HG02623 (cell line): Measurements from ENCODE around the gene HNRNPA3.
"Not testable (repeated sequence)": the region's sequence is repeated elsewhere in the genome, so short reads cannot be mapped to it uniquely, and the experiment has no call there.

Source experiments
- ATAC-seq: cut with Tn5 transposase; IDR thresholded peaks from one replicate; pipeline ENCODE4 v1.9.1; 2021; ENCODE audit warnings: moderate library complexity; ENCODE audit not compliant: unreplicated experiment

HNRNPA3 gene

DNA sequence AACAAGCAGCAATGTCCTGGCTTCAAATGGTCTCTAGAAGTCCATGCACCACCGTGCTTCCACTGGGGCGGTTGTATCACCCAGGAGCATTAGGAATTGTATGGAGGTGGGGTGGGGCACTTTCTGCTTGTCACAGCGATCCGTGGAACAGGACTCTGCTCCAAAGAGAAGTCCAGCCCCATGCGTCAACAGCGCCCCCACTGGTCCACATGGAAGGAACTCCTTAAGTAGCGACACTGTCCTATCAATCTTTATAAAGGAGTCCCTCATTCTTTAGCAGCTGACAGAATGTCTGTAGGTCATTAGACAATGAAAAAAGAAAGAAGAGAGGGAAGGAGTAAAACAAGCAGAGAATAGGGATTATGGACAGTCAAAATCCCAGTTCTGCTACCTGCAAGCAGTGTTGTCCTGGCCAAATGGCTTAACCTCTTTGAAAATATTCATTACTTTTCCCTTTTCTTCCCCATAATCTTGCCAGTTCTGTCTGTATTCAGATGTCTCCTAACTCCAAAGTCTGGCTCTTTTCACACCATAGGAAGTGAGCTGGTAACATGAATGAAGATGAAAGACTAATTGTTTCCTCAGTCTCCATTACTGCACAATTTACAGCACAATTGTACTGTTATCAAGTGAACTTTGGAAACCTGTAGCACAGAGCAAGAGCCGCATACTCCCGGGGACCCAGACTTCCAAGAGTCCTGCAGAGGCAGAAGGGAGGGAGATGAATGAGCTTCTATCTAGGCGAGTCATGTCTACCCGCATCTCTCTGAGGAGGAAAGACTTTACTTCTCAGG is 42.0 kb downstream of the HNRNPA3 start:
- ATAC-seq, result no peak

DNA sequence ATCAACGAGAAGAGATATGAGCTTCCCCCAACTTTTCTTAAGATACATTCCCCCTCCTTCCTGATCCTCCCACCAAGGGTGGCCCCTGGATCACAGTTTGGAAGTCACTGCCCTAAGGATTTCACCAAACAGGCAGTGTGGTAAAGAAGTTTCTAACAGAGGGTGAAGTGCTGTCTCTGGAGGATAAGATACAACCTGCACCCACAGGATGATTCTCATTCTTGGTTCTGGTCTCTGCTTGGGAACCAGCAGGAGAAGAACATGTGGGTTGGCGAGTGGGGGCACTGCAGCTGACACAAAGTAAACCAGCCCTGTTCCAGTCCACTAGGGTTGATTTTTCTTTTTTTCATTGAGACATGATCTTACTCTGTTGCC is 42.6 kb downstream of the HNRNPA3 start:
- no peak for ATAC-seq

DNA sequence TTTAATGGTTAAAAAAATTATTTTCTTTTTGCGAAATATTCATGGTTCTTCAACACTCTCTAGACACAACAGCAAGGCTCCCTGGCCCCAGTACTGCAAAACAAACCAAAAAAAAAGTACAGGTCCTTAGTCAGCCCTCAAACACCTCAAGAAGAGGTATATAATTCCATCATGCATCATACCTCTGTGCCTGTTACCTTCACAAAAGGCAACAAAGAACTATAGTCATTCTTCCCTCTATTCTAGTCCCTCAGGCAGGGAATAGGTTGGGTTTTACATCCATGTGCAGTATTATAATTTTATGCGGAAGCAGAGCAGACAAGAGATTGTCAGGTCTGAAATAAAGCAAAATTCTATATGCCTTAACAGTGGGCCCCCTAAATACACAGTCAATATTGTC is 43.4 kb downstream of the HNRNPA3 start:
- ATAC-seq, result no peak

DNA sequence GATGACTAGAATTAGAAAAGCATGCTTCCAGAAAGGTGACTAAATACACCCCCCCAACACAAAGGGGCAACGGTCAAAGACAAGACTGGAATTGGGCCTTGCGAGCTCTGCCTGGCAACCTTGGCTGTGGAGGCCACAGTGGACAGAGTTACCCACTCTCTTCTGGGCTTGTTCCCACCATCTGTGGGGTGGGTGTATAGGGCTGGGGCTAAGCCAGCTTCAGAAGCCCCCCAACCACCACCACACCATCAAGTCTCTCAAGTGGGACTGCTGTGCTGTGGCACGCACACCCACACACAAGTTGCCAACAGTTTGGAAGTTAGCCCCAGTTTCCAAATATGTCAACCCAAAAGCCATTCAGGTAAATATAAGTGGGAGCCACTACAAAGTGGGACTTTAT is 44.1 kb downstream of the HNRNPA3 start:
- no peak for ATAC-seq

DNA sequence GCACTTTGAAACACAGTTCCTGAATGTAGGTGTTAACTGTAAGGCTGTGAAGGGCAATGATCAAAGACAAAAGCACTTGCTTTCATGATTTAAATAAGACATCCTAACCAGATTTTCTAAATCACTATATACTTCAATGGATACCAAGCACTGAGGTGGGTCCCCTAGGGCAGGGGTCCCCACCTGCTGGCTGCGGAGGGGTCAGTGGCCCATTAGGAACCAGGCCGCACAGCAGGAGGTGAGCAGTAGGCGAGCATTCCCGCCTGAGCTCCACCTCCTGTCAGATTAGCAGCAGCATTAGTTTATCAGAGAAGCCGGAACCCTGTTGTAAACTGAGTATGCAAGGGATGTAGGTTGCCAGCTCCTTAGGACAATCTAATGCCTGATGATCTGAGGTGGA is 44.9 kb downstream of the HNRNPA3 start:
- ATAC-seq, result no peak

DNA sequence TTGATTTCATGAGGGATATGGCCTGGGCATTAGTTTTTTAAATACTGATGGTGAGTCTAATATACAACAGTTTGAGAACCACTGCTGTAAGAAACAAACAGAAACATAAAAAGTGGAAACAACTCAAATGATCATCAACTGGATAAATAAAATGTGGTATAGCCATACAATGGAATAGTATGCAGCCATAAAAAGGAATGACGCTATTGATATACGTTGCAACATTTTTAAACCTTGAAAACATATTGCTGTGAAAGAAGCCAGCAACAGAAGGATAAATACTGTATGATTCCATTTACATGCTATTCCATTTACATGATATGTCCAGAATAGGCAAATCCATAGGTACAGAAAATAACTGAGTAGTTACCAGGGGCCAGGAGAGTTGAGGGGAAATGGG is 45.5 kb downstream of the HNRNPA3 start:
- ATAC-seq, result no peak

DNA sequence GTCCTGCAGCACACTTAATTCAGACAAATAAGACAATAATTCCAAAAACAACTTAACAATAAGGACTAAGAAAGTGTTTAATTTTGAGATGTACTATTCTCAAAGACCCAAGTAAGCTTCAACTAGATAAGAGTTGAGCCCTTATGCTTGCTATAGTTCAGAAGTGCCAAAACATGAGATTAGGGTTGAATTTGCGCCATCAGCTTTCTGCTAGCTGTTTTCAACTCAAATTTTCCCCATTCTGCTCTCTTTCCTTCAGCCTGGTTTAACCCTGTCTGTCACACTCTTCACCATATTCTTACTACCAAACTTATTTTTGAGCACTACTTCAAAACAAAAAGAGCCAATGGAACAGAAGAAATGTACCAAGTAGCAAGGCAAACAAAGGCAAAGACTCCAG is 47.8 kb downstream of the HNRNPA3 start:
- ATAC-seq, result no peak

DNA sequence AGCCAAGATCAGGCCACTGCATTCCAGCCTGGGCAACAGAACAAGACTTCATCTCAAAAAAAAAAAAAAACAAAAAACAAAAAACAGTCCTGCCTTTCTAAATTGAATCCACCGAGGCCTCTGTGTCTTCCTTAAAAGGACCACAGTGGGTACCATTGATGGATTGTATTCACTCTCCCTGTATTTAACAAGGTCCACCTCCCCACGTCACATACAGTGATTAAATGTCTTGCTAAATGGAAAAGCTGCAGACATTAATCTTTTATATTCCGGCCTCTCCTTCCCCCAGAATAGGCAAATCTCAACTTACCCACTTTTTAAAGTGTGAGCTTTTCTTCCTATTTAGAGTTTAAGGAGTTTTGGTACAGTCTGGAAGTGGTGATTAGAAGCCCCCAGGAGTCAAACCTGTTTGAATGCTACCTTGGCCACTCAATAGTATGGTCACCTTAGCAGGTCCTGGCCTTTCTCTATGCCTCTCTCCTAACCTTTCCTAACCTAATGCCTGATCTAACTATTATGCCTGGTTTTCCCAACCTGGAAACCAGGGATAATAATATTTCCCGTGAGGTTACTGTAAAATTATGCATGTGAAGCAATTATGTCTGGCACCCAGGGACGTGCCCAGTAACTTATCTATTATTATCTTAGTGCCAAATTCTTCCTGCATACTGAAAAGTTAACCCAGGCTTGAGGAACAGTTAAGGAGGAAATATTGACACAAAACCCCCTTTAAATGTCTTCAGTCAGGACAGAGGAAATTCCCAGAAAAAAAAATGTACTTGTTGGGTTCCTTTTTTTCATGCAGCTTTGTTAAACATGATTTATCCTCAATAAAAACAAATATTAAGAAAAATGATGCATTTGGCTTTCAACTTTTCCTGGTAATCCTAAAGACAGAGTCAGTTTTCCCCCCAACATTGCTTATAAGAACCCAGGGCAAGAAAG is 48.8 kb downstream of the HNRNPA3 start:
- no peak for ATAC-seq

DNA sequence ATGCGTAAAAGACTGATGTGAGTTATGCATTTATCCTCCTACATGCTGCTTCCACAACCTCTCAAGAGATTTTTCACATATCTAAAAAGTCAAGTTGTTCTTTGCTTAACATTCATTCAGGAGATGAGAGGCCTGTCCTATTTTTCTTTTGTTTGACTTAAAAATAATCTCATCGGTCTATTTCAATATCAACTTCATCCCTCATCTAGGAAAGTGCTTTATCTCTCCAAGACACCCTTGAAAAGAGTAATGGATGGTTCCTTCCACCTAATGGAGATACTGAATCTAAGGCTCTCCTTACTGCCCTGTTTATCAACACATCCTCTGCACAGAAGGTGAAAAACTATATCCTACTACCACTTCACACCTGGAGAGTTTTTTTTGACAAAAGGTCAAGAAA is 49.5 kb downstream of the HNRNPA3 start:
- ATAC-seq, result no peak

DNA sequence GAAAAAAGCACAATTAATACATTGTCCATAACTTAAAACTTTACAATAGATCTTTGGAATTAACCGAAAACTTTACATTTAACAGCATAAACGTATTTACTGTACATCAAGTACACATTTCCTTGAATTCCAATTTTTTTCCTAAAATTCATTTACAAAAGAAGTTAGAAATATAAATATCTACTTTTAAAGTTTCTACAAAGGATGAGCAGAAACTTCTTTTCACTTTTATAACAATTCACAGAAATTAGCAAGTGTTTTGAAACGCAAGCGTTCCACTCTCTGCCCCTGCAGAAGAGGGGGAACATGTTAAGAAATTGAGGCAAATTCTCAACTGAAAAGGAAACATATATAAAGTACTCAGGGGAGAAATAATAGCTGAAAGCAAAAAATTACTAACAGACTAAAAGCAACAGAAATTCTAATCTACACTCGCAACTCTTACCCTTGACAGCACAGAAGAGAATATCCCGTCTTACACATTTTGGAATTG is 50.4 kb downstream of the HNRNPA3 start:
- no peak for ATAC-seq

DNA sequence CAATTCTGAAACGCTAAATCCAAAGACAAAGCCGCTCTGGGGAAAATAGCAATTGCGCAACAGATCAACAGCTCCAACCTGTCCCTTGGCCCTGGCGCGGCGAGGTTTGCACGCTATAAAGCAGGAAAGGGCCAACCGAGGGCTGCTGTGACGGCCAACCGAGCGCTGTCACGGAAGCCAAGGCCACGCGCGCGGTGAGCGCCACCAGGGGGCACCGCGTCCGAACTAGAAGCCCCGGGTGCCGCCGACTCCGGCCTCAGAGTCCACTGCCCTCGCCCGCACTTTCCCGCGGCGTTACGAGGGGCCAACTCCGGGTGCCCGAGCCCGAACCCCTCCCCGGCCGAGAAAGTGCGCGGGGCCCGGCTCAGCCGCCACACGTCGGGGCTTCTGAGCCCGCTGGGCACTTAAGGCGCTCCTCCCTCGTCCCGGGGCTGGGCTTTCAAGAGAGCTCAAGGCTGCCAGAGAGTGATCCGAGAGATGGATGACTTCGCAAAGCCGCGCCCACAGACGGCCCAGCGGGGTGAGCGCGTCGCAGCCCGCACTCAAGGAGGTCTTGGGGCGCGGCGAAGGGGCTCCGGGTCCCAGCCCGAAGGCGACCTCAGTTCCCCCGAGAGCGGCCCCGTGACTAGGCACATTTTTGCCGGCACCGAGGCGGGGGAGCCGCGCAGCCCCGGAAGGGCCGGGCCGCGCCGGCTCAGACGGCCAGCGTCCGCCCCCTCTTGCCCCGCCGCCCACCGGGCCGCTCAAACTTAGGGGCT is 51.0 kb downstream of the HNRNPA3 start:
- peak; percentile 37 for ATAC-seq

DNA sequence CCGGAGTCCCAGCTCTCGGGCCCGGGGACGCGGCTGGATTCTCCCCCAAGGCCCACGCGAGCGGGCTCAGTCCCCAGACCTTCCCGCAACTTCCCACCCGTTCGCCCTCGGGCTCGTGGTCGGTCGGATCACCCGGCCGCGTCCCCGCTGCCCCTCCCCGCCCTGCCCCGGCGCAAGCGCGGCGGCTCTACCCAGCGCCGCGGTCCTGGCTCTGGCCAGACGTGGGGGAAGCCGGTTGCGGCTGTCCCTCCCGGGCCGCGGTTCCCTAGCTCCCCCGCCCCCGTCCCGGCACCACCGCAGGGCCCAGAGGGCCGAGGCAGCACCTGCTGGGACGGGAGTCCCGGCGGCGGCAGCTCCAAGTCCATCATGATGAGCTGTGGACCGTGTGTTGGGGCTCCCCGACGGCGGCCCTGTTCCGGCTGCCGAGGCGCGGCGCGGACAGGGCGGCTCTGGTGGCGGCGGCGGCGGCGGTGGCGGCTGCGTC is 51.7 kb downstream of the HNRNPA3 start:
- no peak for ATAC-seq

DNA sequence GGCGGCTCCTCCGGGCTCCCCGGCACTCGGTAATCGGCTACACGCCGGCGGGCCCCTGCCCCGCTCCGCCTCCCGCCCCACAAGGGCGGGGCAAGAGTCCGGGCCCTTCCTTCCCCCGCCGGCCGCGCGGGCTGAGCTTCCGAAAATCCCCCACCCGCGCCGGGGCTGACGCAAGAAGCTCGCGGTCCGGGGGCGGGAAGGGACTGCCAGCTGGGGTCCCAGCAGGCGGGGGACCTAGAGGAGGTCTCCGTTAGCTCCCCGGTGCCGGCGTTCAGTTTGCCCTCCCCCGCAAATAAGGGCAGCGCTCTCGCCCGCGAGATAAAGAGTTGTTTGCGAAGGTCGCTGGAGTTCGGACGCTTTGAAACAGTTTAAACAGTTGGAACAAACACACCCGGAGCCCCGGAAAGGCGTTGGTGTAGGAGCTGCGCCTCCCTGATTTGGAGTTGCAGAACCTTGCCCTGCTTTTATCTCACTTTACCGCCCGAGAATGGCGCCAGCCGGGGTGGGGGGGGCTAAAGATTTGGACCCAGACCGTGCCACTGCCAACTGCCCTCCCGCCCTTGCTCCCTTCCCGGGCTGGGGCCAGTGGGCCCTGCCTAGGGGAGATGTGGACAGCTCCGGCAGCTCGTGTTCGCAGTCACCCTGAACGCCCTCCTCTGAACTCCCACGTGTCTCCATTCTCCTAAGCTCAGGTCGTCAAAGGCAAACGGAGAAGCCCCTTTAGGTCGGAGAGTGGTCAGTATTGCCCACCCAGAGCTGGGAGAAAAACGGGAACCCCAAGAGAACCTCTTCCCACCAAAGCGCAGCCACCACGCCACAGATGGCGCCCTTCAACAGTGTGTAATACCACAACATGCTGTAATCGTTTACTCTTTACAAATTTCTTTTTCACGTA is 52.3 kb downstream of the HNRNPA3 start, which contains the start of gene NFE2L2:
NFE2L2 (minus strand) TSS at position 35 of the 895 bp plus-strand sequence. CDS start 151 bp downstream, outside the sequence.
- ATAC-seq, result peak; percentile 59

DNA sequence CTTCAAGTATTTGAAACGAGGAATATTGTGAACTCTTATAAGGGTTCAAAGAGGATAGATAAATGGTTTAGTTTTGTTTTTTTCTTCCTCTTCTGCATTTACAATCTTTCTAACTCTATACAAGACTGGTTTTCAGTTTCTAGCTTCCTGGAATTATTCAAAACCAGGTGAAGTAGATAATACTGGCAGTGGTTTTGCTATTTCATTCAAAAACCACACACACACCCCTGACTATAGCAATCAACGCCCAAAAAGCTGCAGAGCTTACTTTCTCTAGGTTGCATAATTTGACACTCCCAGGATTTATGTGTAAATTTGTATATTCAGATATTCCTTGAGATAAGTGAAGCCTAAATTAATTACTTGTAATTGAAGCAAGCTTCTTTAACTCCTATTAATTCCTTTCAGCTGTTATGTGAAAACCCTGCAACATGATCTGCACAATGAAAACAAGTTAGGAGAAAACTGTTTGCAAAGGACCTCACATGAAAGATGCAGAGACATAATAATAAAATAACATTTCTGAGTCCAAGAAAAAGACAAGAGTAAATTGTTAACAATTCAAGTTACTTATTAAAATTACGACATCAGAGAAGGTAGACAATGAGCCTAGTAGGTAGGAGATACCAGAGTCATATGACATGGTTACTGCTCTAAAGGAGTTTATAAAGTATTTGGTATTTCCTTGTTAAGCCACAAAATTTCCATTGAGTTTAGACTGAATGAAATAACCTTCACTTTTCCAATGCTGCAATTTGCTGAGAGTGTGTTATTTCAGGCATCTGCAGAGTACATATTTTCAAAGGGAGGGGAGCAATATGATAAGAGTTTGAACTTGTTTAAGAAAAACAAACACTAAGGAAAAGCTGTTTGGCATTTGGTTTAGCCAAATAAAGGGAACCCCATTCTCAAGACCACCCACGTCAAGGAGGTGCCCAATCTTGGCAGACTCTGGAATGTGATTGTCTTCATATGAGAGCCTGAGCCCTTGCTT is 53.5 kb downstream of the HNRNPA3 start:
- peak; percentile 21 for ATAC-seq

DNA sequence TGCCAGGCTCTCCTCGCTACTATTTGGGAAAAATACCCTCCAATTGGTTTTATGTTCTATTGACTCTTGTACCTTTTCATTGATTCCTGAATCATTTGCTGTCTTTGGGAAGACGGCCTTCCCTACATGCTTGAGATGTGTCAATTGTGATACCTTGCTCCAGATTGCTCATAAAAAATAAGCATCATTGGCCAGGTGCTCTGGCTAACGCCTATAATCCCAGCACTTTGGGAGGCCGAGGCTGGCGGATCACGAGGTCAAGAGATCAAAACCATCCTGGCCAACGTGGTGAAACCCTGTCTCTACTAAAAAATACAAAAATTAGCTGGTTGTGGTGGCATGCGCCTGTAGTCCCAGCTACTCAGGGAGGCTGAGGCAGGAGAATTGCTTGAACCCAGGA is 54.4 kb downstream of the HNRNPA3 start:
- not testable (repeated sequence) for ATAC-seq

DNA sequence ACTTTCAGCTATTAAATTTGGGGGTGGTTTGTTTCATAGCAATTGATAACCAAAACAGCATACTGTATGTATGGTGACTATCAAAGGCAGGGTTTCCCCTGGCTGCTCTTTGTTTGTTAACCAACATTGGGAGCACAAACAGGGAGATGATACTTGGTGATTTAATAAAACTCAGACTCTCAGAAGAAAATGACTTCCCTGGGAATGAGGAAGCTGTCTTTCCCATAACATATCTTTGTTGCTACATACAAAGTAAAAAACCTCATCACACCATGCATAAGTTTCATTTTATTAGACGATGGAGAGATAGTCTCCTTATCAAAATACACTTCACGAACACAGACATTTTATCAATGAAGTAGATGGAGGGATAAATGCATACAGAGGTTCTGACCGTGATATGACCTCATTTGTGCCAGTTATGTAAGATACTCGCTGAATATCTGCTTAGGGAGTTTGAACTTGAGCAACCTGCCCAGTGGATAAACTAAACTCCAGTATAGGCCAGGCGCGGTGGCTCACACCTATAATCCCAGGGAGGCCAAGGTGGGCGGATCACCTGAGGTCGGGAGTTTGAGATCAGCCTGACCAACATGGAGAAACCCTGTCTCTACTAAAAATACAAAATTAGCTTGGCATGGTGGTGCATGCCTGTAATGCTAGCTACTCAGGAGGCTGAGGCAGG is 55.7 kb downstream of the HNRNPA3 start:
- ATAC-seq, result no peak

DNA sequence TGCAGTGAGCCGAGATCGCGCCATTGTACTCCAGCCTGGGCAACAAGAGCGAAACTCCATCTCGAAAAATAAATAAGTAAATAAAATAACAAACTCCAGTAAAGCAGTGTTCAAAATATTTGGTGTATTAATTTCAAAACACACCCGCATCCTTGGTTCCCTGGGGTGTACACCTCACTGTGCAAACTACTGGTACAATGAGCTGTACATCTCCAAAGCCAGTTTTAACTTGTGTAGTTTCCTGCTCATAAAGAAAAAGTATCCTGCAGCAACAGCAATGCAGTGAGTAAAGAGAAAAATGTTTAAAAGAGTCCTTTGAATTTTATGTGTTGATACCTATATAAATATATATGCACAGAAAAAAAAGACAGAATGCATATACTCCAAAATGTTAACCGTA is 56.3 kb downstream of the HNRNPA3 start:
- no peak for ATAC-seq

DNA sequence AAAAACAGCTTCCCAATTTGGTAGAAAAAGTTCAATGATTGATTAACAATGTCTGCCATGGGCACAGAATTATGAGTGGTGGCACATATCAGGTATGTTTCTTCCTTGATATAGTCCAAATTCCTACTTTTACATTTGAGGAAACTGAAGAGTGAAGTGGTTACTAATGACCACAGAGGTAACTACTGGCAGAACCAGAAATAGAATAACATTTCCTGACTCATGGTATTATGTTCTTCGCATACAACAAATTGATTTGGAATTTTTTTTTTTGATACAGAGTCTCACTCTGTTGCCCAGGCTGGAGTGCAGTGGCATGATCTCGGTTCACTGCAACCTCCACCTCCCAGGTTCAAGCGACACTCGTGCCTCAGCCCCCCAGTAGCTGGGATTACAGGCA is 57.9 kb downstream of the HNRNPA3 start:
- no peak for ATAC-seq
